KMS-11 (cell line): ENCODE results near the gene SETBP1.
A peak's percentile ranks its signal among the peaks of the same experiment; 100 is the strongest.

Experiments
- H2AFZ ChIP-seq: fragments of 200-600 bp; sonication (generic); 2 replicates; pipeline ENCODE4 v1.6.1; 2016; ENCODE audit warnings: antibody characterized with exemption, mixed run types, low read depth
- H3K27ac ChIP-seq: fragments of 200-600 bp; sonication (generic); 2 replicates; pipeline ENCODE4 v1.6.1; 2016; ENCODE audit warnings: mild to moderate bottlenecking, mixed run types
- H3K27me3 ChIP-seq: fragments of 200-600 bp; sonication (generic); 2 replicates; pipeline ENCODE4 v1.6.1; 2017; ENCODE audit warnings: mild to moderate bottlenecking, low read depth, mixed run types, moderate library complexity; ENCODE audit not compliant: insufficient read depth
- H3K36me3 ChIP-seq: fragments of 200-600 bp; sonication (generic); 2 replicates; pipeline ENCODE4 v1.6.1; 2017; ENCODE audit warnings: mild to moderate bottlenecking, mixed run types; ENCODE audit not compliant: insufficient read depth
- H3K4me1 ChIP-seq: fragments of 200-600 bp; sonication (generic); 2 replicates; pipeline ENCODE4 v1.6.1; 2016; ENCODE audit warnings: mild to moderate bottlenecking, low read depth, mixed run types; ENCODE audit not compliant: poor library complexity, severe bottlenecking
- H3K4me2 ChIP-seq: fragments of 200-600 bp; sonication (generic); 2 replicates; pipeline ENCODE4 v1.7.0; 2016; ENCODE audit warnings: mild to moderate bottlenecking, mixed run types
- H3K4me3 ChIP-seq: fragments of 200-600 bp; sonication (generic); IDR thresholded peaks from 2 replicates; pipeline ENCODE4 v1.6.1; 2017; ENCODE audit warnings: low read depth, low read length, mixed read lengths; ENCODE audit not compliant: insufficient read depth
- H3K79me2 ChIP-seq: fragments of 200-600 bp; sonication (generic); 2 replicates; pipeline ENCODE4 v1.6.1; 2016; ENCODE audit warnings: low read depth, mixed run types; ENCODE audit not compliant: insufficient read depth
- H3K9ac ChIP-seq: fragments of 200-600 bp; sonication (generic); 2 replicates; pipeline ENCODE4 v1.6.1; 2016; ENCODE audit warnings: mild to moderate bottlenecking, mixed run types
- H4K20me1 ChIP-seq: fragments of 200-600 bp; sonication (generic); 2 replicates; pipeline ENCODE4 v1.6.1; 2016; ENCODE audit warnings: mild to moderate bottlenecking, mixed run types; ENCODE audit not compliant: insufficient read depth
- TF ChIP-seq, protein P1 (sequence below): fragments of 200-600 bp; sonication (generic); conservative IDR thresholded peaks from 2 replicates; pipeline ENCODE4 v1.6.1; 2017; ENCODE audit warnings: low read depth, mild to moderate bottlenecking, antibody characterized with exemption, low read length, moderate library complexity, mixed read lengths

SETBP1 gene

DNA sequence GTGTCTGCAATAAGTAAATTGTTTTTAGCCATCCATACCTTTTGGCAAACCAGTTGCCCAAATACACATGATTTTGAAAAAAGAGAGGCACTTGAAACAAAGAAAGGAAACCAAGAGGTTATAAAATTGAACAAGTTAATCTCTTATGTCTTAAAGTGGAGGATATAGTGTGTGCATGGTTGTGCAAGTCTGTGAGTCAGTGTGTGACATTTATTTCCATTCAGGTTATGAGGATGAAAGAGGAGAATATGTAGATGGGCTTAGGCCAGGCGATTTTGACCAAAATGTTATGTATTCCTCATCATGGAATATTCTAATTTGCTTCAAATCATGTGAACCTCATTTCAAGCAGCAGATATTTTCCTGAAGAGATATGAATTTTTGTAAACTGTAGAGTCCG, 123.3 kb downstream of the SETBP1 start:
- no peak overlapping the region for H3K27ac ChIP-seq
- peak overlapping the region; percentile 18; the same call in 1 of the 2 replicates for H3K4me2 ChIP-seq
- TF ChIP-seq, protein P1, sequence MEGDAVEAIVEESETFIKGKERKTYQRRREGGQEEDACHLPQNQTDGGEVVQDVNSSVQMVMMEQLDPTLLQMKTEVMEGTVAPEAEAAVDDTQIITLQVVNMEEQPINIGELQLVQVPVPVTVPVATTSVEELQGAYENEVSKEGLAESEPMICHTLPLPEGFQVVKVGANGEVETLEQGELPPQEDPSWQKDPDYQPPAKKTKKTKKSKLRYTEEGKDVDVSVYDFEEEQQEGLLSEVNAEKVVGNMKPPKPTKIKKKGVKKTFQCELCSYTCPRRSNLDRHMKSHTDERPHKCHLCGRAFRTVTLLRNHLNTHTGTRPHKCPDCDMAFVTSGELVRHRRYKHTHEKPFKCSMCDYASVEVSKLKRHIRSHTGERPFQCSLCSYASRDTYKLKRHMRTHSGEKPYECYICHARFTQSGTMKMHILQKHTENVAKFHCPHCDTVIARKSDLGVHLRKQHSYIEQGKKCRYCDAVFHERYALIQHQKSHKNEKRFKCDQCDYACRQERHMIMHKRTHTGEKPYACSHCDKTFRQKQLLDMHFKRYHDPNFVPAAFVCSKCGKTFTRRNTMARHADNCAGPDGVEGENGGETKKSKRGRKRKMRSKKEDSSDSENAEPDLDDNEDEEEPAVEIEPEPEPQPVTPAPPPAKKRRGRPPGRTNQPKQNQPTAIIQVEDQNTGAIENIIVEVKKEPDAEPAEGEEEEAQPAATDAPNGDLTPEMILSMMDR, result no peak
- H2AFZ ChIP-seq, result no peak overlapping the region
- no peaks in the 10 kb centered on the region for H3K27me3 ChIP-seq
- H3K4me1 ChIP-seq, result peaks cover 75% of the 10 kb centered on the region
- no peak overlapping the region for H3K4me3 ChIP-seq
- no peaks in the 10 kb centered on the region for H3K36me3 ChIP-seq
- no peaks in the 10 kb centered on the region for H4K20me1 ChIP-seq
- H3K9ac ChIP-seq, result no peak overlapping the region
- H3K79me2 ChIP-seq, result peaks cover 5% of the 10 kb centered on the region; the same call in 1 of the 2 replicates

DNA sequence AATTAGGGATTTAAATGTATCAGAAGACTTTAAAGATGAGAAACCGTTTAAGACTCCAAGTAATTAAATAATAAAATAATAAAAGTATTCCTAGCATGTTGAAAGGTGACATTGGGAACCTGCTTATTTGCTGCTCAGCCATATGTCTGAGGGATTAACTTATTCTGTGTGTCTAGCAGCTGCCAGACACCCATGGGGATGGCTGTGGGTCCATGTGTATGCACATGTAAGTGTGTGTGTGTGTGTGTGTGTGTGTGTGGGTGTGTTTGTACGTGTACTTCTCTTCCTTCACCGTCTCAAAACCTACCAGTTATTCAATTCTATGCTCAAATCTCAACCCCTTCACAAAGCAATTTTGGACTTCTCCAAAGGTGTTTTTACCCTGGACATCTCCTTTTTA, 124.5 kb downstream of the SETBP1 start:
- Histone ChIP-seq H3K9ac (no peak overlapping the region), H2AFZ (no peak overlapping the region), H3K79me2 (peaks cover 5% of the 10 kb centered on the region; the same call in 1 of the 2 replicates), H3K4me1 (peaks cover 63% of the 10 kb centered on the region), H3K4me3 (no peak overlapping the region), H3K36me3 (no peaks in the 10 kb centered on the region), H4K20me1 (no peaks in the 10 kb centered on the region), H3K27me3 (no peaks in the 10 kb centered on the region), H3K4me2 (no peak overlapping the region), H3K27ac (no peak overlapping the region)
- TF ChIP-seq, protein P1, result no peak

GRCh38 chr18:44805643-44806042, 125.0 kb downstream of the SETBP1 start:
- TF ChIP-seq, protein P1, result no peak
- no peaks in the 10 kb centered on the region for H3K36me3 ChIP-seq
- H3K27me3 ChIP-seq, result no peaks in the 10 kb centered on the region
- H3K27ac ChIP-seq, result no peak overlapping the region
- no peak overlapping the region for H2AFZ ChIP-seq
- H4K20me1 ChIP-seq, result no peaks in the 10 kb centered on the region
- peaks cover under 1% of the 10 kb centered on the region; the same call in 1 of the 2 replicates for H3K79me2 ChIP-seq
- H3K9ac ChIP-seq, result no peak overlapping the region
- no peak overlapping the region for H3K4me2 ChIP-seq
- H3K4me3 ChIP-seq, result no peak overlapping the region
- H3K4me1 ChIP-seq, result peaks cover 60% of the 10 kb centered on the region

DNA sequence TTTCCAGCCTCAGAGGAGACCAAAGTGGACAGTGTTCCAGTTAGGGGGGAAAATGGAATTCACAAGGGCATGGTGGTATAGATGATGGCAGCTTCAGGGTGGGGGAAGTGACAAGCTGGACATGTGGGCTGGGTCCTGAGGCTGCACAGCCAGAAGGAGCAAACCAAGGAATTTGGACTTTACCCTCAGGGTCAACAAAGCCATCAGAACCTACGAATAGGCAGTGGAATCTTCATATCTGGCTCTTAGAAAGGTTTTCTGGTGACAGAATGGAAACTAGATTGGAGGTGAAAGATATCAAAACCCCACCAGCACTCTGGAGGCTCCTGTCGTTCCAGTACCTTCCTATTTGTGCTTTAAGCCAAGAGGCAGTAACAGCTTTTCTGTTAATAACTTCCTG, 127.1 kb downstream of the SETBP1 start:
- no peak overlapping the region for H3K4me2 ChIP-seq

More for the DNA sequence above, 127.1 kb downstream of the SETBP1 start:
- no peak overlapping the region for H3K9ac ChIP-seq
- no peaks in the 10 kb centered on the region for H3K27me3 ChIP-seq
- TF ChIP-seq, protein P1, result no peak
- H4K20me1 ChIP-seq, result no peaks in the 10 kb centered on the region
- H3K27ac ChIP-seq, result no peak overlapping the region
- no peaks in the 10 kb centered on the region for H3K36me3 ChIP-seq
- H2AFZ ChIP-seq, result no peak overlapping the region
- peaks cover 57% of the 10 kb centered on the region for H3K4me1 ChIP-seq
- no peaks in the 10 kb centered on the region for H3K79me2 ChIP-seq
- H3K4me3 ChIP-seq, result no peak overlapping the region
